Measurements from ENCODE around the gene CLCN3. TPM values are rescaled to one million over a fixed set of nuclear protein-coding genes. Genes with fewer than 3 reads are reported as not detected.
A peak's percentile ranks its signal among the peaks of the same experiment; 100 is the strongest.

The CLCN3 gene
- total and polyA plus RNA-seq, 2 of the 4 experiments (the other 2 are of a cell fraction), result 13.0 to 22.8 TPM

GRCh38 chr4:169757575-169758184 lies 137.3 kb downstream of the CLCN3 start, which contains the start of gene HPF1:
TSS of gene HPF1 (minus strand) at chr4:169757944. CDS start at chr4:169757877, 67 bp downstream.
- Histone ChIP-seq H3K9ac (ENCODE audit: low read depth, low read length) (peak within 1 kb of the TSS; percentile 62), H2BK20ac (ENCODE audit: low read depth, low read length) (no peak within 1 kb of the TSS), H2BK15ac (ENCODE audit: low read depth, low read length) (no peak within 1 kb of the TSS), H4K5ac (ENCODE audit: low read depth, low read length) (peak within 1 kb of the TSS; percentile 18; the same call in 1 of the 2 replicates), H3K23ac (ENCODE audit: low read depth, low read length) (peak within 1 kb of the TSS; percentile 11; the same call in 1 of the 2 replicates), H3K4me1 (ENCODE audit: control insufficient read depth, insufficient read depth, low read length) (peaks cover 1% of the 10 kb centered on the region; the same call in 1 of the 2 replicates), H2BK120ac (ENCODE audit: low read depth, low read length) (no peak within 1 kb of the TSS), H3K36me3 (ENCODE audit: control insufficient read depth, insufficient read depth, low read length) (peaks cover 5% of the 10 kb centered on the region; the same call in 1 of the 2 replicates), H4K8ac (ENCODE audit: low read depth in 2 of 2, low read length in 2 of 2) (peak within 1 kb of the TSS; percentile 76 to 95), H3K56ac (ENCODE audit: extremely low read depth, insufficient read depth, low read length) (peak within 1 kb of the TSS; percentile 12; the same call in 1 of the 2 replicates), H3K4ac (ENCODE audit: low read depth, low read length) (peak within 1 kb of the TSS; percentile 76), H2AK5ac (ENCODE audit: low read depth, low read length) (no peak within 1 kb of the TSS), H3K18ac (ENCODE audit: low read depth, low read length) (no peak within 1 kb of the TSS), H3K27ac (ENCODE audit: insufficient read depth, low read length) (peak within 1 kb of the TSS; percentile 45; the same call in 1 of the 2 replicates), H2AK9ac (replicated peaks; ENCODE audit: low read depth, low read length, poor library complexity) (peak within 1 kb of the TSS; percentile 87), H3K9me1 (ENCODE audit: insufficient read depth, low read length) (peaks cover 2% of the 10 kb centered on the region; the same call in 1 of the 2 replicates), H2BK5ac (ENCODE audit: low read depth, low read length, poor library complexity, severe bottlenecking) (no peak within 1 kb of the TSS), H3K4me2 (ENCODE audit: low read depth, low read length) (peak within 1 kb of the TSS; percentile 85), H2AFZ (replicated peaks; ENCODE audit: low read length, poor library complexity) (peak within 1 kb of the TSS; percentile 100), H3K27me3 (ENCODE audit: control insufficient read depth, insufficient read depth, low read length) (no peaks in the 10 kb centered on the region; the same call in none of the 2 replicates), H3K9me3 (ENCODE audit: control insufficient read depth, insufficient read depth, low read length) (no peaks in the 10 kb centered on the region), H3K4me3 (ENCODE audit: insufficient read depth, low read depth, low read length) (peak within 1 kb of the TSS; percentile 81), H4K91ac (ENCODE audit: insufficient read depth, low read depth, low read length) (peak within 1 kb of the TSS; percentile 36), H3K79me1 (ENCODE audit: low read depth in 1 of 2, low read length in 2 of 2) (peaks cover 18 to 20% of the 10 kb centered on the region in 2 experiments), H4K20me1 (ENCODE audit: insufficient read depth, low read length) (no peaks in the 10 kb centered on the region), H3K14ac (replicated peaks; ENCODE audit: low read depth, low read length) (peak within 1 kb of the TSS; percentile 10)
- intact Hi-C loops (cut with micrococcal nuclease), result loop anchor here (1.0 to 2.0 kb wide), 2 partner anchors 130 to 137 kb away; partner anchors contain the start of gene CLCN3
- in situ Hi-C loops (cut with MboI; ENCODE audit: low sequenced_read_pairs), result no loop called here
- no TSS peak for BruUV-seq (replicated peaks)
- TF ChIP-seq RAD21 (IDR thresholded peaks at IDR 0.05; ENCODE audit: low read length) (no peak), SMC3 (IDR thresholded peaks at IDR 0.05; ENCODE audit: low read depth, low read length) (no peak), CEBPB (IDR thresholded peaks at IDR 0.05; ENCODE audit: low read depth, low read length) (no peak), RFX5 (IDR thresholded peaks at IDR 0.05; ENCODE audit: low read depth, low read length) (no peak), MAFK (IDR thresholded peaks at IDR 0.05; ENCODE audit: low read depth, low read length) (peak; percentile 32; the same call in 1 of the 2 replicates), MXI1 (IDR thresholded peaks at IDR 0.05; ENCODE audit: borderline replicate concordance, low read depth, low read length) (no peak), NFE2L2 (IDR thresholded peaks at IDR 0.05; ENCODE audit: low read depth, low read length) (no peak), RCOR1 (IDR thresholded peaks at IDR 0.05; ENCODE audit: insufficient replicate concordance, low read length) (no peak), BHLHE40 (IDR thresholded peaks at IDR 0.05; ENCODE audit: low read depth, low read length) (peak; percentile 99)
- DNase-seq (peak; percentile 75), ATAC-seq (ENCODE audit: low read depth) (peak; percentile 95)
- POLR2A ChIA-PET (ENCODE audit: unreplicated experiment), result no interaction called here
- CTCF ChIA-PET, result no interaction called here
- WGBS, 2 experiments (ENCODE audit: extremely low coverage in 2 of 2, insufficient read length in 1 of 2), result 2% methylated on average over 21 of the region's 46 CpGs; no CpG with 5 or more reads in 1 of the 2 experiments
- dilution Hi-C loops (cut with HindIII; ENCODE audit: low sequenced_read_pairs, unreplicated experiment), result no loop called here
